ENCODE results near the gene TRPM5.

DNA sequence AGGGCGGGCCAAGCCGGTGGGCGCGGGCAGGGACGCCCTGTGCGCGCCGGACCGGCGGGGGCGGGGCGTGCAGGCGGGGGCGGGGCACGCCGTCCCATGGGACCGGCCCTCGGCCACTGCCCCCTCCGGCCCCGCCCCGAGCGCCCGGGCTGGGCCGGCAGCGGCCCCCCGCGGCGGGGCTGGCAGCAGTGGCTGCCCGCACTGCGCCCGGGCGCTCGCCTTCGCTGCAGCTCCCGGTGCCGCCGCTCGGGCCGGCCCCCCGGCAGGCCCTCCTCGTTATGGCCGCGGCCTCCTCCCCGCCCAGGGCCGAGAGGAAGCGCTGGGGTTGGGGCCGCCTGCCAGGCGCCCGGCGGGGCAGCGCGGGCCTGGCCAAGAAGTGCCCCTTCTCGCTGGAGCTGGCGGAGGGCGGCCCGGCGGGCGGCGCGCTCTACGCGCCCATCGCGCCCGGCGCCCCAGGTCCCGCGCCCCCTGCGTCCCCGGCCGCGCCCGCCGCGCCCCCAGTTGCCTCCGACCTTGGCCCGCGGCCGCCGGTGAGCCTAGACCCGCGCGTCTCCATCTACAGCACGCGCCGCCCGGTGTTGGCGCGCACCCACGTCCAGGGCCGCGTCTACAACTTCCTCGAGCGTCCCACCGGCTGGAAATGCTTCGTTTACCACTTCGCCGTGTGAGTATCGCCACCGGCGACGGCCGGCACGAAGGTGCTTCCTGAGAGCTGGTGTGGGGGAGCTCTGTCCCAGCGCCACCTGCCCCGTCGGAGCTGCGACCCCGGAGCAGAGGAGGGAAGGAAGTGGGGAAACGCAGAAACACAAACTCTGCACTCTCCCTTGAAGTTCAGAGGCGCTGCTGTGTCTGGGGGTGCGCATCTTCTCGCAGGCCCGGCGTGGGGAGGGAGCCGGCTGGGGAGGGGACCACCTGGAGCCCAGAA, 769 bp upstream of the TRPM5 start, which contains the start of gene KCNQ1:
- TF ChIP-seq CTCF (conservative IDR thresholded peaks at IDR 0.05; ENCODE audit: low read length) (no peak), EZH2phosphoT487 (IDR thresholded peaks at IDR 0.05; ENCODE audit: borderline replicate concordance, low read depth, low read length) (no peak)

All from OCI-LY7 (cell line).